ENCODE results near the gene FRMPD4. TPM values are rescaled to one million over a fixed set of nuclear protein-coding genes. Genes with fewer than 3 reads are reported as not detected.

The FRMPD4 gene
- not detected for total RNA-seq

- ATAC-seq (replicated peaks), result no peak
- Mint-ChIP-seq H3K27ac (no peak within 1 kb of the TSS), H3K36me3 (ENCODE audit: low read depth) (no peaks in the 10 kb centered on the region), H3K9me3 (no peaks in the 10 kb centered on the region), H3K4me3 (no peak within 1 kb of the TSS), H3K4me1 (no peaks in the 10 kb centered on the region), H3K27me3 (peaks cover 4% of the 10 kb centered on the region)
Observed at GRCh38 chrX:12138361-12139313, at the start of gene FRMPD4. Gene FRMPD4, plus strand, starts transcription at chrX:12138473. Its CDS starts 499 bp downstream, at chrX:12138972.

GRCh38 chrX:12089740-12090139 lies 48.5 kb upstream of the FRMPD4 start:
- Mint-ChIP-seq H3K4me1 (no peaks in the 10 kb centered on the region), H3K36me3 (ENCODE audit: low read depth) (no peaks in the 10 kb centered on the region), H3K4me3 (no peak overlapping the region), H3K9me3 (no peaks in the 10 kb centered on the region), H3K27ac (no peak overlapping the region), H3K27me3 (no peaks in the 10 kb centered on the region)
- ATAC-seq (replicated peaks), result no peak

GRCh38 chrX:12113321-12113720 lies 25.0 kb upstream of the FRMPD4 start:
- H3K9me3 Mint-ChIP-seq, result no peaks in the 10 kb centered on the region
- H3K36me3 Mint-ChIP-seq (ENCODE audit: low read depth), result no peaks in the 10 kb centered on the region
- no peaks in the 10 kb centered on the region for H3K4me1 Mint-ChIP-seq
- H3K27ac Mint-ChIP-seq, result no peak overlapping the region
- no peak overlapping the region for H3K4me3 Mint-ChIP-seq
- no peaks in the 10 kb centered on the region for H3K27me3 Mint-ChIP-seq
- ATAC-seq (replicated peaks), result no peak

GRCh38 chrX:12115377-12115776 lies 22.9 kb upstream of the FRMPD4 start:
- no peak overlapping the region for H3K27ac Mint-ChIP-seq
- H3K4me3 Mint-ChIP-seq, result no peak overlapping the region
- no peaks in the 10 kb centered on the region for H3K9me3 Mint-ChIP-seq

GRCh38 chrX:12118134-12118533 lies 20.1 kb upstream of the FRMPD4 start:
- Mint-ChIP-seq H3K27ac (no peak overlapping the region), H3K4me1 (no peaks in the 10 kb centered on the region), H3K9me3 (no peaks in the 10 kb centered on the region), H3K4me3 (no peak overlapping the region), H3K27me3 (no peaks in the 10 kb centered on the region), H3K36me3 (ENCODE audit: low read depth) (no peaks in the 10 kb centered on the region)
- ATAC-seq (replicated peaks), result no peak

More at GRCh38 chrX:12115377-12115776, 22.9 kb upstream of the FRMPD4 start:
- H3K4me1 Mint-ChIP-seq, result no peaks in the 10 kb centered on the region
- ATAC-seq (replicated peaks), result no peak
- no peaks in the 10 kb centered on the region for H3K27me3 Mint-ChIP-seq
- no peaks in the 10 kb centered on the region for H3K36me3 Mint-ChIP-seq (ENCODE audit: low read depth)

- H3K27me3 Mint-ChIP-seq, result no peaks in the 10 kb centered on the region
- ATAC-seq (replicated peaks), result no peak
- H3K27ac Mint-ChIP-seq, result no peak overlapping the region
- H3K36me3 Mint-ChIP-seq (ENCODE audit: low read depth), result no peaks in the 10 kb centered on the region
- no peak overlapping the region for H3K4me3 Mint-ChIP-seq
- H3K4me1 Mint-ChIP-seq, result no peaks in the 10 kb centered on the region
- H3K9me3 Mint-ChIP-seq, result no peaks in the 10 kb centered on the region
Observed at GRCh38 chrX:12128017-12128416, 10.3 kb upstream of the FRMPD4 start.

GRCh38 chrX:12137951-12138360 lies 317 bp upstream of the FRMPD4 start:
- Mint-ChIP-seq H3K27ac (no peak overlapping the region), H3K4me3 (no peak overlapping the region), H3K27me3 (peaks cover 4% of the 10 kb centered on the region), H3K36me3 (ENCODE audit: low read depth) (no peaks in the 10 kb centered on the region), H3K9me3 (no peaks in the 10 kb centered on the region), H3K4me1 (no peaks in the 10 kb centered on the region)
- ATAC-seq (replicated peaks), result no peak

GRCh38 chrX:12139934-12140611 lies 1.8 kb downstream of the FRMPD4 start:
- Mint-ChIP-seq H3K36me3 (ENCODE audit: low read depth) (no peaks in the 10 kb centered on the region), H3K27ac (no peak overlapping the region), H3K27me3 (peaks cover 4% of the 10 kb centered on the region), H3K4me3 (no peak overlapping the region), H3K9me3 (no peaks in the 10 kb centered on the region), H3K4me1 (no peaks in the 10 kb centered on the region)
- ATAC-seq (replicated peaks), result no peak

- Mint-ChIP-seq H3K27me3 (peaks cover 4% of the 10 kb centered on the region), H3K4me1 (no peaks in the 10 kb centered on the region), H3K4me3 (no peak overlapping the region), H3K36me3 (ENCODE audit: low read depth) (no peaks in the 10 kb centered on the region), H3K27ac (no peak overlapping the region), H3K9me3 (no peaks in the 10 kb centered on the region)
- ATAC-seq (replicated peaks), result no peak
Observed at GRCh38 chrX:12141511-12141910, 3.2 kb downstream of the FRMPD4 start.

GRCh38 chrX:12142661-12143060 lies 4.4 kb downstream of the FRMPD4 start:
- H3K27ac Mint-ChIP-seq, result no peak overlapping the region
- H3K36me3 Mint-ChIP-seq (ENCODE audit: low read depth), result no peaks in the 10 kb centered on the region
- no peaks in the 10 kb centered on the region for H3K9me3 Mint-ChIP-seq
- no peak for ATAC-seq (replicated peaks)
- no peak overlapping the region for H3K4me3 Mint-ChIP-seq
- no peaks in the 10 kb centered on the region for H3K4me1 Mint-ChIP-seq
- H3K27me3 Mint-ChIP-seq, result peaks cover under 1% of the 10 kb centered on the region

GRCh38 chrX:12145402-12145801 lies 7.1 kb downstream of the FRMPD4 start:
- no peak for ATAC-seq (replicated peaks)
- no peak overlapping the region for H3K27ac Mint-ChIP-seq

GRCh38 chrX:12149670-12150407 lies 11.6 kb downstream of the FRMPD4 start:
- no peak overlapping the region for H3K27ac Mint-ChIP-seq
- H3K9me3 Mint-ChIP-seq, result no peaks in the 10 kb centered on the region
- no peaks in the 10 kb centered on the region for H3K36me3 Mint-ChIP-seq (ENCODE audit: low read depth)
- ATAC-seq (replicated peaks), result no peak
- H3K4me3 Mint-ChIP-seq, result no peak overlapping the region
- H3K27me3 Mint-ChIP-seq, result no peaks in the 10 kb centered on the region
- H3K4me1 Mint-ChIP-seq, result no peaks in the 10 kb centered on the region

More at GRCh38 chrX:12145402-12145801, 7.1 kb downstream of the FRMPD4 start:
- no peaks in the 10 kb centered on the region for H3K27me3 Mint-ChIP-seq
- no peak overlapping the region for H3K4me3 Mint-ChIP-seq
- H3K9me3 Mint-ChIP-seq, result no peaks in the 10 kb centered on the region
- no peaks in the 10 kb centered on the region for H3K36me3 Mint-ChIP-seq (ENCODE audit: low read depth)
- H3K4me1 Mint-ChIP-seq, result no peaks in the 10 kb centered on the region

GRCh38 chrX:12153317-12153716 lies 15.0 kb downstream of the FRMPD4 start:
- ATAC-seq (replicated peaks), result no peak
- H3K4me1 Mint-ChIP-seq, result no peaks in the 10 kb centered on the region
- H3K36me3 Mint-ChIP-seq (ENCODE audit: low read depth), result no peaks in the 10 kb centered on the region
- H3K9me3 Mint-ChIP-seq, result no peaks in the 10 kb centered on the region
- no peak overlapping the region for H3K4me3 Mint-ChIP-seq
- H3K27ac Mint-ChIP-seq, result no peak overlapping the region
- no peaks in the 10 kb centered on the region for H3K27me3 Mint-ChIP-seq

GRCh38 chrX:12153741-12154140 lies 15.5 kb downstream of the FRMPD4 start:
- Mint-ChIP-seq H3K9me3 (no peaks in the 10 kb centered on the region), H3K27me3 (no peaks in the 10 kb centered on the region), H3K36me3 (ENCODE audit: low read depth) (no peaks in the 10 kb centered on the region), H3K27ac (no peak overlapping the region), H3K4me3 (no peak overlapping the region), H3K4me1 (no peaks in the 10 kb centered on the region)
- ATAC-seq (replicated peaks), result no peak

Measured in activated T-helper 17 cell treated with anti-CD3 and anti-CD28 coated beads, Interleukin-2, amount 50 U/mL, for 72 hours (primary cell).